Germinal center (tissue), 1 donor: Measurements from ENCODE around the gene NUP210L.

ENCODE experiments used
- DNase-seq: peaks from one replicate; pipeline ENCODE4 v3.0.0; 2012; ENCODE audit warnings: mixed read lengths, low spot score

The NUP210L gene

DNA sequence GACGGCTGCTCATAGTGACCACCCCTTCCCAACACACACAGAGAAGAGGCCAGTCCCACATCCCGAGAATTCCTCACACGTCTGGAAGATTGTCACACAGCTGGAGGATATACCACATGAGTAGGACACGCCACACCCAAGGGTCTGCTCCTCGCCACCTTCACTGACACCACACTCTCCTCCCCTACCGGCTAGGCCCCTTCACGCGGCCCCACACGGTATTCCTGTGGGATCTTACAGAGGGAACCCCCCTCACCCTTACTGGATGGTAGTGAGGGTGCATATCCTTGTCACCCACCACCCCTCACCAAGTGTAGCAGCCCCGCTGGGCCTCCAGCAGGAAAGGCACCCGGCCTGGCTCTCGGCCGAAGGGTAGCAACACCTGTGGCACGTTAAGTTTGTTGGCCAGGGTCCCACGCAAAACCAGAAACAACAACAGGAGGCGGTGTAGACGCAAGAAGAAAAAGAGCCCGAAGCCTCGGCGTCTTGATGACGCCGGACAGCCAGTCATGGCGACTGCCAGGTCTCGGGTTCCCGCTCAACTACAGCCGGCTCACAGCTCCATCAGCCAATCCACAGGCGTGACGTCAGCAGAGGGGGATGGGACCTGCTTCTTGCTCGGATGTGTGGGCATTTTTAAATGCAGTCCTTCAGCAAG is at the start of gene NUP210L:
TSS of gene NUP210L (minus strand) at position 540 of the 658 bp plus-strand sequence.
- DNase-seq: no peak

DNA sequence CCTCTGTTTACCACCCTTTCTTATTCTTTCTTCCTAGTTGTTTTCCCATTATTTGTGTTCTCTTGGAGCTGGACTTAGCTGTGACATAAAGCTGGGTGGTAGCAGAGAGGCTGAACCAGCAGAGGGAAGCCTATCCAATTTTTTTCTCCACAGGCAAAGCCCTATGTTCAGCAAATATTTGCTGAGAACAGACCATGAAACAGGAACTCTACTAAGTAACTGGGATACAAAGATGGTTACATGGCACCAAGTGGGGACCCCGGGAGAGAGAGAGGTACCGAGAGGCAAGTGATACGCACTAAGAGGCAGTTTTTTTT is 44.6 kb upstream of the NUP210L start:
- DNase-seq: no peak

DNA sequence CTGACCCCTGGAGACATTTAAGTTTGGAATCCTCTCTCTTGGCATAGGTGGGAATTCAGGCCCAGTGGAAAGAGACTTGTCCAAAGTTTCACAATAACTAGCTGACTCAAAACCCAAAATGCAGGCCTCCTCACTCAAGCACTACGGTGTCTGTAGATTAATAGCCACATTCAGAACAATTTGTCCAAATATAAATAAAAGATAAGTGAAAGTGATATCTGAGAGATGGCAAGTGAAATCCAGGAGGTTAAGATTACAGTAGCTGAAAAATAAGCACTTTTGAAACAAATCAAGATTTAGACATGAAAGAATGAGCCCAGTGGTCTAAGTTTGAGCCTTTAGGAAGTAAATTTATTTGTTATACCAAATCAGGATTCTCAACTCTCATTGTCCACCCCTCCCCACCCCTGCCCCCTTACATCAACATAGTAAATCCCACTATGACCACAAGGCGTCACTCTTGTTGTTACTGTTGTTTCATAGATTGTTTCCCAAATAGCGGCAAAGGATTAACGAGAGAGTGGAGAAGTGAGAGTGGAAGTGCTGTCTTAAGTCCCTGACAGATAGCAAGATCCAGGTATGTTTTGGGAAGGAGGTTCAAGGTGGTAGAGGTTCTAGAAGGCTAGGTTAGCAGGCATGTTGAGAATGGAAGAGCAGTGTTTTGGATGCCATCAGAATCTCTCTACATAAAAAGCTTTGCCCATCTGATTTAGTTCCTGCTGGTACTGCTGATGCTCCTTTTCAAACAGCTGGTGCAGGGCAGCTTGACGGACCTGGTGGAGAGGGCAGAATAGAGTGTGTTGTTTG is 44.1 kb upstream of the NUP210L start:
- DNase-seq: peak; percentile 72

DNA sequence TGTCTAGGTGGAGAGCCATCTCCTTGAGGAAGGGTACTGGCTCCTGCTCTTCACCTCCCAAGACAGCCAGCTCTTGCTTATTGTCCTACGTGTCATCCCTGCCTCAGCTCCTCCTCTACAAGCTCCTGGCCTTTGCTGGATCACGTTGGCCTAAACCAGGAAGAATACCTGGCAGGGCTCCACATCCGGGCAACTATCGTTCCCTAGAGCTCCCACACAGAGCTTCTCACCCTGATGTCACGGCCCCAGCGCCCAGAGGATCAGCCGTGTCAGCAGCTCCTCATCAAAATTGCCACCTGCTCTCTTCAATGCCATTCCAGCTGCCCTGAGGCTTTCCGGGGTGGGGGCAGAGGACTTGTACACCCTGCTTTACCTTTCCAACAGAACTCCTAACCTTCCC is 38.9 kb upstream of the NUP210L start:
- no peak for DNase-seq

DNA sequence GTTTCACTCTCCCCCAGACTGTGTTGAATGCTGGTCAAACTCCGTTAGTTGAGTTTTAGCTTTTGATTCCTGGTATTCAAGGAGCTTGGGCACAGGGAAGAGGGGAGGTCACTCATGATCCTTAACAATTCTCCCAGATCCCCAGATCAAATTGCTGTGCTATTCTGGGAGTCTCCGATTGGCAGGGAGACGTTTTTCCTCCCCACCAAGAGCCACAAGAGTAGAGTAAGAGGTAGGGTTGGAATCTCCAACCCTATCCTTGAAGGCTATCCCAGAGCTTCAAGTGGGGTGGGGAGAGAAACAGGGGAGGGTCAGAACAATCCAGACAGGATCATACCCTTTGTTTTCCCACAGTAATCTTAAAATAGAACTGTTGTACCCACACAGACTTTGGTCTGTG is 37.6 kb upstream of the NUP210L start:
- DNase-seq: no peak

DNA sequence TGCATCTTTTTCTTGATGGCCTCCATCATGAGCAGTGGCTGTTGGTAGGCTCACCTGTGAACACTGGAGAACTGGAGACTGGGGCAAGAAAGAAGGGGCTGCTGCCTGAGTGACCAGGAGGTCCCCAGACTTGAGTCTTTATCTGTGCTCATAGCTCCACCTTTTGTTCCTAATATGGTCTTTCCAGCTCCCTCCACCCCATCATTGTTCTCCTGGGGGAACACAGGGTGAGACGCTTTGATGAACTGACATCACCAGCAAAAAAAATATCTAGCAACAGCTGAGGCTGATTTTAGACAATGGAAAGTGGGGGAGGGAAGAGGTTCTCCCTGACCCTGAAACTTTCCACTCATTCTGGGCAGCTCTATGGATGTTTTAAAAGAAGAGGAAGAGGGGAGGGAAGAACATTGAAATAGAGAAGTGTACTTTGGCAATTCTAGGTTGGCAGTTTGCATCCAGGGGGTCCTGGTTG is 37.2 kb upstream of the NUP210L start, which contains the start of gene TPM3:
TSS of gene TPM3 (minus strand) at position 111 of the 472 bp plus-strand sequence. CDS start at position 29, 82 bp downstream.
- no peak for DNase-seq

DNA sequence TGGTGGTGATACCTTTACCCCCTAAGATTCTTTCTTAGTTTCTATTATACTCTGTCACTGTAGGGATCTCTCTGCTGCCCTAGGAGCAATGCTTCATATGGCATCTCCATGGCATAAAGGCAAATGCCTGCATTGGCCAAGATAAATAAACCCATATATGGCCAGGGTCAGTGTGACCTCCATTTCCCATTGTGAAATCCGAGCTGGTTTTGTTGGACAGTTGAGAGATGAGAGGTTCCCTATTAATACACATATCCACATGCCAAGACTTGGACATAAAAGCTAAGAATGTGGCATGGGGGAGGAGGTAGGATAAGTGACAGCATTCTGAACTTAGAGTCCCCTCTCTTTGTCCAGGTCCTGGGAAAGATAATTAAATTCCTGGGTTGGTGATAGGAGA is 35.7 kb upstream of the NUP210L start:
- DNase-seq: no peak

DNA sequence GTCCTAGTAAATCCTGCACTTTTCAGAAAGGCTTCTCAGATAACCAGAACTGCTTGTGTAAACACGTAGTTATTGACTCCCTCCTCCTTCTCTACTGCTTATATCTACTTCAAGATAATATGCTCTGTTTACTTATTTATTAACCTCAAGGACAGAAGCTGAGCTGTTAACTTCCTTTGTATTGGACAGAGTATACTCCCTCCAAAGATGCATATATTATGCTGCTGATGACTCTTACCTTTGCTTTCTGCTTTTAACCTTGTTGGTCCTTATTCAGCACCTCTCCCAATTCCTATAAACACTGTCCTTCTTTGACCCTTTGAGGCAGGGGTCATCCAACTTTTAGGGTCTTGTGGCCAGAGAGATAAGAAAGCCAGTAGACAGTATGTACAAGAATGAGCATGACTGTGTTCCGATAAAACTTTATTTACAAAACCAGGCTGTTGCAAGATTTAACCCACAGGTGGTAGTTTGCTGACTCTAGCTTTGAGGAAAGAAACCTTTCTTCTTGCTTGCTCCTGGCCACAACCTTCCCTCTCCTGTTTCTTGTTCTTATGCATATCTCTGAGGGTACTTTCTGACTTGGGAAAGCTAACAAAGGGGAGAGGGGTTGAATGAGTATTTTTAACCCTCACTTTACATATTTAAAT is 32.1 kb upstream of the NUP210L start:
- DNase-seq: no peak

DNA sequence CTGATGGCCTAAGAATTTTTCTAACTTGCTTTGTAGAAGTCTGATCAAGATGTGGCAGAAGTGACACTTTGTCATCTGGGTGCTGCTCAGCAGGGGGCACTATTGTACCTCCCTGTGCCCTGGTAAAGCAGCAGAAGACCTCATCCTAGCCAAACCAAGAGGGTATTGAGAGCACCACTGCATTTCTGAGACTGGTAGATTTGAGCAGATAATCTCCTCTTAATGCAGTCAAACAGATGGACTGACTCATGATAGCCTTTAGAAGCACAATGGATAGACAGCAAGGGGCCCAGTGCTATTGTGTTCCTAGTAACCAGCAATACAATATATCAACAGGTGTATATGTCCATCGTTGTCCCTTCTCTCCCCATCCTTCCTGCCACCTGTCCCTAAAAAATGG is 31.3 kb upstream of the NUP210L start:
- DNase-seq: peak; percentile 55

DNA sequence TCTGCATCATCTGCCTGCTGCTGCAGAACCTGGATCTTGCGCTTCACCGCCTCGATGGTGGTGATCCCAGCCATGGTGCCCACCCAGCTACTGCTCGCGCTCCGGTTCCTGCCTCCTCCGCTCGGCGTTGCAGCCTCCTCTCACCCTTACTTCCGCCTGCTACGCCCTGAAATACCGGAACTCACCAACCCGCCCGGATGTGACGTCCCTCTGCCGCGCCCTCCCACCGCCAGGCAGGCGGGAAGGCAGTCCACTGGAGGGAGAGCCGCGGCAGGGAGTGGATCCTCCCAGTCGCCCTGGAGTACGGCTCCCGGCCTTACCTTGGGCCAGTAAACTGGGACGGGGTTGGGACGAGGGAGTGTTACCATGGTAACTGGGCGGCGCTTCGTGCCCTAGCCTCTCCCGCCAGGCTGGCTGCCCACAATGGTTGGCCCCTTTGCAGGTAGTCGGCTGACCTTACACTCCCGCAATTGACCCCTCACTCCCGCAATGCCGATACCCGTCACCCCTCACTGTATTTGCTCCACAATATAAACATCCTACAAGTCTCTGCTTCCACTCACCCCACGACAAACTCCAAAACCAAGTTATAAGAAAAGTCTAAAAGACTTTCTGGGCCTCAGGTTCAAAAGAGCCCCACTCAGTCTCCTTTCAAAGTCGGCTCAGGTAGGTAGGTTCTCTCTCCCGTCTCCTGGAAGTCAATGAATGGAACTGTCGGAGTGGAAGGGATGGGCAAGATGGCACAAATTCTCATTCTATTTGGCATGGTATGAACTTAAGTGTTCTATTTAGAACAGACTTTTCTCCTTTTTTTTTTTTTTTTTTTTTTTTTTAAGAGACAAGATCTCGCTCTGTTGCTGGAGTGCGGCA is 28.4 kb upstream of the NUP210L start:
- peak; percentile 95 for DNase-seq

DNA sequence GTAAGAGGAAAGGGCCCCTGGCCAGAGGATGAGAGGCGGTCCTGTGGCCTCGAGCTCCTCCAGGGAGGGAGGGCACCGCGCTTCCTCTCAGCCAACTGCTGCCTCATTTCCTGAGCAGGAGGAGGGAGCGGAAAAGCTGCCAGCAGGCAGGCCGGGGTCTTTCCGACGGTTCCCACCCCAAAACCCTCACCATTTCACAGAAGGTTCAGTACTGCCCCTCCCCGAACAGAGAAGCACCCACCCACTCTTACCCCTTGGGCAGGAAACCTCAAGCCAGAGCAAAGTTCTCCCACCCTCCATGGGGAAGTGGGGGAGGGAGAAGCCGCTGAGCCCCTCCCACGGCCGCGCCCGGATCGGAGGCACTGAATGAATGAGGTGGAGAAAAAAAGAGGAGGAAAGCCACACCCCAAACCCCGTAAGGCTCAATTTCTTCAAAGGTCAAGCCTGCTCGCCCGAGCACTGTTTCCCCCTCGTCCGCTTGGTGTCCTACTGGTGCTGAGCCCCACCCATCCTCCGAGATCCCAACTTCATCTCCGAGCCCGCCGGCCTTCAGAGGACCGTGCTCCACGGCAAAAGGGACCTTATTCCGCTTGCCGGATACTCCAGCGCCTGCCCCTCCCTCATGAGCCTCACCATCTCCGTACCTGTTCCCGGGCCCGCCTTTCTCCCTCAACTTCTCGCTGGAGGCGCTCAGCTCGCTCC is 27.6 kb upstream of the NUP210L start:
- peak; percentile 68 for DNase-seq

DNA sequence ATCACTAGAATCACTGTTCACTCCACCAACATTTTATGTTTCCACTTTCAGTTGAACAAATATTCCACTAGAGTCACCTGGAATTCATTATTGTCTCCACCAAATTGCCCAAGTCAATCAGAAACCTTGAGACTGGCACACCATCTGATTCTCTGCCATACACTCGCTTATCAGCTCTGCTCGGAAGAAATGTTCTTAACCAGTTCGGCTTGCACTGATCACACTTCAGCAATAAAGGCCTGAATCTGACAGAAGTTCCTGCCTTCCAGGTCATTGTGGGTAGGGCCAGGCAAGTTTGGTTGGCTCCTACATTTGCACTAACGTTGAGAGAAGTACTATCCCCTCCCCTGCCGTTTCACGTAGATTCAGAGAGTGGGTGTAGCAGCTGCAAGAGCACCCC is 27.1 kb upstream of the NUP210L start:
- DNase-seq: no peak

DNA sequence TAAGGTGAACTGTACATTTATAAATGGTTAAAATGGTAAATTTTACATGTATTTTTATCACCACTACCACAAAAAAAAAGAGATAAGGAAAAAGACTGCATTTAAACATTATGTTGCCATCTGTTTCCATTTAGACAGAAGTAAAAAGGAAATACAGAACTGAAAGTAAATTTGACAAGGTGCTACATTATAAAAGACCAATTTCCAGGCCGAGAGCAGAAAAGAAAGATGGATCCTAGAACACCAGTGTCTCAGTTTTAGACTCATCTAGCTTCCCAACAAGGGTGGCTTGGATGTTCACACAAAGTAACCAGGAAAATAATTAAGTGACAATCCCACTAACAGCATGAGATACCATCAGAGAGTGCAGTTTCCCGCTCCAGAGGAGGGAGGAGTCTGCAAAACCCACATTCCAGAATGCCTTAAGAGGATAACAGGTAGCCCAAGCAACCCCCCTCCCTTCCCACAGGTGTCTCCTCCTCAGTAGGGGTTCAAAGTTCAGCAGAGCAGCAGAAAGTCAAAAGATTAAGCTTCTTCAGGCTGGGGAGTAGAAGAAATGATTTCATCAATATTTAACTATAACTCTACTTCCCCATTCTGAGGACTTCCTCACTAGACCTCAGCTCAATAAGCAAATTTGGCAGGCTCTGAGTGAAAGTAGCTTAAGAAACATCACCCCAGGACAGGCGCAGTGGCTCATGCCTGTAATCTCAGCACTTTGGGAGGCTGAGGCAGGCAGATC is 25.2 kb upstream of the NUP210L start:
- DNase-seq: peak; percentile 70

DNA sequence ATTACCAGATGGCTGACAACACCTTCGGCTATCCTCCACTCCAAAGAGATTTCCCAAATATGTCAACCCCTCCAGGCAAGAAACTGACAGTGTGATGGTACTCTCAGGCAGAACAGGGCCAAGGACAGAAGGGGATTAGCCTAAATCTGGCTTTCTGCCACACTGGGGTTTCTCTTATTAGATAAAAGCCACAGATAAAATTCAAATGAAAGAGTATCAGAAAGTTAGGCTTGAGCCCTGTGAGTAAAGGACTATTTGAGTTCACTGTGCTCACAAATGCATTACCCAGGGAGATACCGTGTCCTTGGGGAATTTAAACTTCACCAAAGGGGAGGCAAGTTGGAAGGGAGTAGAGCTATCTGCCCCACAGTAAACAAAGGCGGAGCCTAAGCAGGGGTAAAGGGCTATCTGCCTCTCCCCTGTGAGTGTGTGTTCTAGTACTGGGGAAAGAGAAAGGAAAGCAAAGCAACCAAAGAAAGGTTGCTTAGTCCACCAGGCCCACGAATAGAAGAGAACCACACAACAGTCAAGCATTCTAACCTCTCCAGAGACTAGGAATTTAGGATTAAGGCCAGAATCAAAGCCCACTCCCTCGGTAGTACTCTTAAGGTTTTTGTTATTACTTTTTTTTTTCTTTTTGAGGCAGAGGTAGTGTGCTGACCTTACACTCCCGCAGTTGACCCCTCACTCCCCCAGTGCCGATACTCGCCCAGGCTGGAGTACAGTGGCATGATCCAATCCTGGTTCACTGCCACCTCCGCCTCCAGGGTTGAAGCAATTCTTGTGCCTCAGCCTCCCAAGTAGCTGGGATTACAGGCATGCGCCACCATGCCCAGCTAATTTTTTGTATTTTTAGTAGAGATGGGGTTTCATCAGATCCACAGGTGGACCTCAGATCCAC is 24.3 kb upstream of the NUP210L start:
- DNase-seq: no peak

DNA sequence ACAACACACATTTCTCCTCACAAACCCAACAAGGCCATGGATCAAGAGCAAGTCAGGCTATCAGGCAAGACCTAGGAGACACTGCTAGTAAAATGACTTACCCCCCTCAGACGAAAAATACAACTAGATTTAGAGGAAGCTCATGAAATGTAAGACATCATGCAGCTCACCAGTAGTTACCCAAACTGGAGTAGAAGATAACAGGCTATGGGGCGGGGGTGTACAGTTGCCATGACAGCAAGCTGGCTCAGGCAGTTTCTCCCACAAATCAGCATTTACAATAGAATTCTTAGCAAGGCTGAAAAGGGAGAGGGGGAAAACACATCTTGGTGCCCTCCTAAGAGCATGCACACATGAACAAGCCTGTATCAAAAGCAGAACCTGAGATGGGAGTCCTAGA is 23.1 kb upstream of the NUP210L start:
- no peak for DNase-seq

DNA sequence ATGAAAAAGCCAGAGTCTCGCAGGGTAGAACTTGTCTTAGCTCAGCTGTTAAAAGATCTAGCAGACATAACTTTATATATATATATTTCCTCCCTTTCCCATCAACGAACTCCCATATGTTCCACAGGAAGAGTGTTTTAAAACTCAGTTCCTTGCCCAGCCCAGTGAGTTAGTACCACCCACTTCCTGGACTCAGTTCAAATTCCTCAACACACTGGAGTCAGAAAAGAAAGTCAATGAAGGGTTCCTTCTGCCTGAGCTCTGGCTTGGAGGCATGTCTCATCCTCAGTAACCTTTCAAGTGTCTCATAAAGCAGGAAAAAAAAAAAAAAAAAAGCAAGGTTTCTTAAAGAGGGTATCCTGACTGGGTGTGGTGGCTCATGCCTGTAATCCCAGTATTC is 21.5 kb upstream of the NUP210L start:
- no peak for DNase-seq

DNA sequence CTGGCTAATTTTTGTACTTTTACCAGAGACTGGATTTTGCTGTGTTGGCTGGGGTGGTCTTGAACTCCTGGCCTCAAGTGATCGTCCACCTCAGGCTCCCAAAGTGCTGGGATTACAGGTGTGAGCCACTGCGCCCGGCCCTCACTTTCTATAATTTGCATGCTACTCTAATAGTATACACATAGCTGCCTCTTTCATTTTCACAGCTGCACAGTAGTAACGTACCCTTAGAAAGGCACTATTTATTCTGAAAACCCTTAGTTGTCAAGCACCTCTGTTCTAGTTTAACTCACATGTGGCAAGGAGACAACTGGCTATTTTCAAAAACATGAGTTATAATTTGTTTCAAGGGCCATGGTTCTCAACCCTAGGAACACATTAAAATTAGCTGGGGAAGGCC is 19.8 kb upstream of the NUP210L start:
- no peak for DNase-seq

DNA sequence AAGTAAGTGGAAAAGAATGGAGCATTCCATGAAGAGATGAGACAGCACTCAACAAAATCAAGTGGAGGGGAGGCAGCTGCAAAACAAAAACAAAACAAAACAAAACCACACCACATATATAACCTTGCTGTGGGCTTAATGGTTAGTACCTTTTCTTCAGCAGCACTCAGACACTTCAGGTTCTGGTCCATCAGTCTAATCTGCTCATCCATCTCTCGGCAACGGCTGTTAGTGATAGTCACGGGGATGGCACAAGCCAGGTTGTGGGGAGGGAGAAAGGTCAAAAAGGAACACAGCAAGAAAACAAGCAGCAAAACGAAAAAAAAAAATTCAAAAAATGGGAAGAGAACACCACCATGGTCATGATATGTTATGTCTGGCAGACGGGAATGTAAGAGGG is 17.0 kb upstream of the NUP210L start:
- no peak for DNase-seq

DNA sequence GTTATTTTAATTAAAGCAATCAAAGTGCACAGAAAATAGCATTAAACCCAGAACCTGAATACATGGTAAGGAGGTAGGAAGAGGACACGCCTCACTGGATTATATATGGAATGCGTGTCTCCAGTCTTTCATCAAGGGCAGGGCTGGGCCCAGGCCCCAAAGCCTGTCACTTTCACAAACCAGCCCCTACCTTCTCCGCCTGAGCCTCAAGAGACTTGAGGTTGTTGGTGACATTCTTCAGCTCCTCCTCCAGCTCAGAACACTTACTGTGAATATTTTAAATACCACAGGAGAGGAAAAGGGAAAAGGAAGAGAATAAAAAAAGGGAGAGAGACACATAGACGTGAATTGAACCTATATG is 16.3 kb upstream of the NUP210L start:
- DNase-seq: no peak
